Measurements from ENCODE around the gene KCNMA1. TPM values are rescaled to one million over a fixed set of nuclear protein-coding genes. Genes with fewer than 3 reads are reported as not detected.

Gene KCNMA1
- total RNA-seq, 1 donor from 2014 or later: 0.21 TPM

- intact Hi-C loops (cut with micrococcal nuclease): no loop called here
- H3K4me1 Mint-ChIP-seq (ENCODE audit: low read depth): no peaks in the 10 kb centered on the region
- H3K9me3 Mint-ChIP-seq: no peaks in the 10 kb centered on the region
- no peak overlapping the region for H3K4me3 Mint-ChIP-seq (ENCODE audit: low read depth)
- no peak for DNase-seq (ENCODE audit: low spot score)
- H3K27ac Mint-ChIP-seq: no peak overlapping the region
- H3K27me3 Mint-ChIP-seq (ENCODE audit: low read depth): no peaks in the 10 kb centered on the region
- no peaks in the 10 kb centered on the region for H3K36me3 Mint-ChIP-seq (ENCODE audit: low read depth)
Measured at GRCh38 chr10:77179015-77179695, 458.5 kb downstream of the KCNMA1 start.

GRCh38 chr10:77177589-77177988, 460.0 kb downstream of the KCNMA1 start:
- no peak for DNase-seq (ENCODE audit: low spot score)
- no peaks in the 10 kb centered on the region for H3K9me3 Mint-ChIP-seq
- H3K4me3 Mint-ChIP-seq (ENCODE audit: low read depth): no peak overlapping the region
- intact Hi-C loops (cut with micrococcal nuclease): no loop called here
- H3K27ac Mint-ChIP-seq: no peak overlapping the region
- no peaks in the 10 kb centered on the region for H3K4me1 Mint-ChIP-seq (ENCODE audit: low read depth)
- H3K36me3 Mint-ChIP-seq (ENCODE audit: low read depth): no peaks in the 10 kb centered on the region
- no peaks in the 10 kb centered on the region for H3K27me3 Mint-ChIP-seq (ENCODE audit: low read depth)

DNA sequence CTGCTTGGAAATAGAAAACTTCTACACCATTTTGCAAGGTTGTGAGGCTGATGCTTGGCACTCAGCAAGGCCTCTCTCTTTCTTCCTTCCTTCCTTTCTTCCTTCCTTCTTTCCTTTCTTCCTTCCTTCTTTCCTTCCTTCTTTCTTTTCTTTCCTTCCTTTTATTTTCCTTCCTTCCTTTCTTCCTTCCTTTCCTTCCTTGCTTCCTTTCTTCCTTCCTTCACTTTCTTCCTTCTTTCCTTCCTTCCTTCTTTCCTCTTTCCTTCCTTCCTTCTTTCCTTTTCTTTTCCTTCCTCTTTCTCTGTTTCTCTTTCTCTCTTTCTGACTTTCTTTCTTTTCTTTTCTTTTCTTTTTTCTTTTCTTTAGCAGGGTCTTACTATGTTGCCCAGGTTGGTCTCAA, 460.4 kb downstream of the KCNMA1 start:
- no peak for DNase-seq (ENCODE audit: low spot score)
- no peaks in the 10 kb centered on the region for H3K4me1 Mint-ChIP-seq (ENCODE audit: low read depth)
- no peaks in the 10 kb centered on the region for H3K27me3 Mint-ChIP-seq (ENCODE audit: low read depth)
- no peaks in the 10 kb centered on the region for H3K36me3 Mint-ChIP-seq (ENCODE audit: low read depth)
- intact Hi-C loops (cut with micrococcal nuclease): no loop called here
- no peaks in the 10 kb centered on the region for H3K9me3 Mint-ChIP-seq
- H3K27ac Mint-ChIP-seq: no peak overlapping the region
- H3K4me3 Mint-ChIP-seq (ENCODE audit: low read depth): no peak overlapping the region

GRCh38 chr10:77176232-77176631, 461.4 kb downstream of the KCNMA1 start:
- H3K4me3 Mint-ChIP-seq (ENCODE audit: low read depth): no peak overlapping the region
- no peak for DNase-seq (ENCODE audit: low spot score)
- H3K36me3 Mint-ChIP-seq (ENCODE audit: low read depth): no peaks in the 10 kb centered on the region
- no peaks in the 10 kb centered on the region for H3K4me1 Mint-ChIP-seq (ENCODE audit: low read depth)
- H3K9me3 Mint-ChIP-seq: no peaks in the 10 kb centered on the region
- no peak overlapping the region for H3K27ac Mint-ChIP-seq
- intact Hi-C loops (cut with micrococcal nuclease): no loop called here
- no peaks in the 10 kb centered on the region for H3K27me3 Mint-ChIP-seq (ENCODE audit: low read depth)

- Mint-ChIP-seq H3K27ac (no peak overlapping the region), H3K27me3 (ENCODE audit: low read depth) (no peaks in the 10 kb centered on the region), H3K9me3 (no peaks in the 10 kb centered on the region), H3K4me3 (ENCODE audit: low read depth) (no peak overlapping the region), H3K4me1 (ENCODE audit: low read depth) (no peaks in the 10 kb centered on the region), H3K36me3 (ENCODE audit: low read depth) (no peaks in the 10 kb centered on the region)
- intact Hi-C loops (cut with micrococcal nuclease): no loop called here
- DNase-seq (ENCODE audit: low spot score): no peak
Measured at GRCh38 chr10:77175631-77176222, 461.9 kb downstream of the KCNMA1 start.

DNA sequence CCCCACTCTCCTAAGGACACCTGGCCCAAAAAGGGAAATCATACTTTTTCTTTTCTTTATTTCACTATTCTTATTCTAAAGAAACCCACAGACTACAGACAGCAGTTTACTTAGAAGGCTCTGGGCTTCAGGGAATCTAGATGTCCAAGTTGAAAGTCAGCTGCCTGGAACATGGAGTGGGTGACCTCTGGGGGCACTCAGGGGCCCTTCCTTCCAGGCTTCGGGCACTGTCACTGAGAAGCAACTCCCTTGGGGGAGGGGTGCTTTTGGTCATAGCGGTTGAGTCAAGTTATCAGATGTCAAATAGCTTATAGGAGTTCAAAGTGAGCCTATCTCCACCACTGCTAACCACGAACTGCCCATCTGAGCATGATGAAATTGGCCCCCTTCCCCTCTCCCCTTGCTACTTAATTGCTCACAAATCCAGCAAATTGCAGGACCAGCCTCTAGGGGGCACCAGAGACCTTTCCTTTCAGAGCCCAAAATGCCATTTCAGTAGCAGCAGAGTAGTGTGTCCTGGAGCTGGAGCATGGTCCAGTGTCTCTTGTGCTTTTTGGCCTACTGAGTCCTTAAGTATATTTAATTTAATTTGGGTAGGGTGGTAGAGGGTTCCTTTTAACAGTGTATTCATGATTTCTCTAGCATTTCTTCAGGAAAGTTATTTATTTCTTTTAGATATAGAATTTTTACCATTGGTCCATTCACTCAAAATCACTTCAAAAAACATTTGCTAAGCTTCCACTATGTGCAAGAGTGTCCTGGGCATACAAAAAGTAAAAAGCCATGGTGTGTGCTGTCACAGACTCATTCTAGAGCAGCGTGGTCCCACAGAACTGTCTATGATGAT, 463.8 kb downstream of the KCNMA1 start:
- Mint-ChIP-seq H3K9me3 (no peaks in the 10 kb centered on the region), H3K27me3 (ENCODE audit: low read depth) (no peaks in the 10 kb centered on the region), H3K27ac (no peak overlapping the region), H3K4me1 (ENCODE audit: low read depth) (no peaks in the 10 kb centered on the region), H3K36me3 (ENCODE audit: low read depth) (no peaks in the 10 kb centered on the region), H3K4me3 (ENCODE audit: low read depth) (no peak overlapping the region)
- DNase-seq (ENCODE audit: low spot score): peak; percentile 29
- intact Hi-C loops (cut with micrococcal nuclease): loop anchor here (1.0 kb wide), 1 partner anchor 468 kb away; no protein-coding TSS in a partner anchor

GRCh38 chr10:77172086-77172485, 465.5 kb downstream of the KCNMA1 start:
- intact Hi-C loops (cut with micrococcal nuclease): no loop called here
- no peaks in the 10 kb centered on the region for H3K4me1 Mint-ChIP-seq (ENCODE audit: low read depth)
- no peak overlapping the region for H3K4me3 Mint-ChIP-seq (ENCODE audit: low read depth)

GRCh38 chr10:77168861-77169260, 468.7 kb downstream of the KCNMA1 start:
- Mint-ChIP-seq H3K9me3 (no peaks in the 10 kb centered on the region), H3K27ac (no peak overlapping the region), H3K4me1 (ENCODE audit: low read depth) (peaks cover 3% of the 10 kb centered on the region), H3K27me3 (ENCODE audit: low read depth) (peaks cover 16% of the 10 kb centered on the region), H3K36me3 (ENCODE audit: low read depth) (no peaks in the 10 kb centered on the region), H3K4me3 (ENCODE audit: low read depth) (no peak overlapping the region)
- intact Hi-C loops (cut with micrococcal nuclease): loop anchor here (5.0 kb wide), 1 partner anchor 543 kb away; no protein-coding TSS in a partner anchor
- DNase-seq (ENCODE audit: low spot score): no peak

More at GRCh38 chr10:77172086-77172485, 465.5 kb downstream of the KCNMA1 start:
- Mint-ChIP-seq H3K27me3 (ENCODE audit: low read depth) (peaks cover 6% of the 10 kb centered on the region), H3K27ac (no peak overlapping the region), H3K36me3 (ENCODE audit: low read depth) (no peaks in the 10 kb centered on the region), H3K9me3 (no peaks in the 10 kb centered on the region)
- DNase-seq (ENCODE audit: low spot score): no peak

- H3K27ac Mint-ChIP-seq: no peak overlapping the region
- H3K4me3 Mint-ChIP-seq (ENCODE audit: low read depth): no peak overlapping the region
- no peaks in the 10 kb centered on the region for H3K9me3 Mint-ChIP-seq
- peaks cover 18% of the 10 kb centered on the region for H3K27me3 Mint-ChIP-seq (ENCODE audit: low read depth)
- no peak for DNase-seq (ENCODE audit: low spot score)
- intact Hi-C loops (cut with micrococcal nuclease): loop anchor here (5.0 kb wide), 1 partner anchor 544 kb away; no protein-coding TSS in a partner anchor
- H3K4me1 Mint-ChIP-seq (ENCODE audit: low read depth): peaks cover 3% of the 10 kb centered on the region
- H3K36me3 Mint-ChIP-seq (ENCODE audit: low read depth): no peaks in the 10 kb centered on the region
Measured at GRCh38 chr10:77168161-77168560, 469.4 kb downstream of the KCNMA1 start.

- Mint-ChIP-seq H3K36me3 (ENCODE audit: low read depth) (no peaks in the 10 kb centered on the region), H3K27ac (no peak overlapping the region), H3K9me3 (no peaks in the 10 kb centered on the region), H3K27me3 (ENCODE audit: low read depth) (peaks cover 19% of the 10 kb centered on the region), H3K4me1 (ENCODE audit: low read depth) (peaks cover 3% of the 10 kb centered on the region), H3K4me3 (ENCODE audit: low read depth) (no peak overlapping the region)
- intact Hi-C loops (cut with micrococcal nuclease): loop anchor here (2.0 to 5.0 kb wide), 2 partner anchors 475 to 547 kb away; no protein-coding TSS in a partner anchor
- DNase-seq (ENCODE audit: low spot score): peak; percentile 10
Measured at GRCh38 chr10:77165445-77166208, 472.0 kb downstream of the KCNMA1 start.

GRCh38 chr10:77164616-77165311, 472.8 kb downstream of the KCNMA1 start:
- Mint-ChIP-seq H3K9me3 (no peaks in the 10 kb centered on the region), H3K27ac (no peak overlapping the region), H3K36me3 (ENCODE audit: low read depth) (no peaks in the 10 kb centered on the region), H3K4me1 (ENCODE audit: low read depth) (peaks cover 3% of the 10 kb centered on the region), H3K27me3 (ENCODE audit: low read depth) (peaks cover 20% of the 10 kb centered on the region), H3K4me3 (ENCODE audit: low read depth) (no peak overlapping the region)
- no peak for DNase-seq (ENCODE audit: low spot score)
- intact Hi-C loops (cut with micrococcal nuclease): loop anchor here (2.0 to 5.0 kb wide), 2 partner anchors 476 to 548 kb away; no protein-coding TSS in a partner anchor

Measured in activated T-helper 2 cell treated with anti-CD3 and anti-CD28 coated beads, Interferon-gamma antibody, Interleukin-2, Interleukin-4, amounts not matched to agents 10 μg/mL and 5 μg/mL and 100 μg/mL, durations not matched to agents 14 hours and 24 hours and 36 hours (primary cell).